Measurements from ENCODE around the gene LDHAL6A. TPM values are rescaled to one million over a fixed set of nuclear protein-coding genes. Genes with fewer than 3 reads are reported as not detected.

LDHAL6A gene
- total and polyA plus RNA-seq, 2 of the 13 experiments (the other 11 are each of a cell fraction or from before 2014, with no cell fraction given), result not detected

DNA sequence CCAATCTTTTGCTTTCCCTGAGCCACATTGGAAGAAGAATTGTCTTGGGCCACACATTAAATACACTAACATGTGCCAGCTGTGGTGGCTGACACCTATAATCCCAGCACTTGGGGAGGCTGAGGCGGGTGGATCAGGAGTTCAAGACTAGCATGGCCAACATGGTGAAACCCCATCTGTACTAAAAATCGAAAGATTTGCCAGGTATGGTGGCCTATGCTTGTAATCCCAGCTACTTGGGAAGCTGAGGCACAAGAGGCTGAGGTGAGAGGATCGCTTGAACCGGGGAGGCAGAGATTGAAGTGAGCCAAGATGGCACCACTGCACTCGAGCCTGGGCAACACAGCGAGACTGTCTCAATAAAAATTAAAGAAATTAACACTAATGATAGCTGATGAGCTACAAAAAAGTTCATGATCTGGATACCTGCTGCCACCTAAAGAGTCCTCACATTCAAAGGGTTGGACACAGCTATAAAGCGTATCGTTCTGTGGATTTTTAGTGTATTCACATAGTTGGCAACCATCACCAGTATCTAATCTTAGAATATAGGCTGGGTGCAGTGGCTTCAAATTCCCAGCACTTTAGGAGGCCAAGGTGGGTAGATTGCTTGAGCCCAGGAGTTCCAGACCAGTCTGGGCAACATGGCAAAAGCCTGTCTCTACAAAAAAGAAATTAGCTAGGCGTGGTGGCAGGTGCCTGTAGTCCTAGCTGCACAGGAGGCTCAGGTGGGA lies 46.9 kb upstream of the LDHAL6A start (continued):
- TF ChIP-seq, protein P1, sequence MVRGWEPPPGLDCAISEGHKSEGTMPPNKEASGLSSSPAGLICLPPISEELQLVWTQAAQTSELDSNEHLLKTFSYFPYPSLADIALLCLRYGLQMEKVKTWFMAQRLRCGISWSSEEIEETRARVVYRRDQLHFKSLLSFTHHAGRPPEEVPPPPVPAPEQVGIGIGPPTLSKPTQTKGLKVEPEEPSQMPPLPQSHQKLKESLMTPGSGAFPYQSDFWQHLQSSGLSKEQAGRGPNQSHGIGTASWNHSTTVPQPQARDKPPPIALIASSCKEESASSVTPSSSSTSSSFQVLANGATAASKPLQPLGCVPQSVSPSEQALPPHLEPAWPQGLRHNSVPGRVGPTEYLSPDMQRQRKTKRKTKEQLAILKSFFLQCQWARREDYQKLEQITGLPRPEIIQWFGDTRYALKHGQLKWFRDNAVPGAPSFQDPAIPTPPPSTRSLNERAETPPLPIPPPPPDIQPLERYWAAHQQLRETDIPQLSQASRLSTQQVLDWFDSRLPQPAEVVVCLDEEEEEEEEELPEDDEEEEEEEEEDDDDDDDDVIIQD (CRISPR knock-in tag; IDR thresholded peaks at IDR 0.05; ENCODE audit: low read depth), result no peak
- no peak for TF ChIP-seq RELA (CRISPR knock-in tag; IDR thresholded peaks at IDR 0.05)
- no peak for TF ChIP-seq TAF15 (IDR thresholded peaks at IDR 0.05; ENCODE audit: low read depth, low read length, poor library complexity, severe bottlenecking)
- TF ChIP-seq ZNF569 (CRISPR knock-in tag; IDR thresholded peaks at IDR 0.05; ENCODE audit: borderline replicate concordance), result no peak
- TF ChIP-seq ZNF460 (CRISPR knock-in tag; IDR thresholded peaks at IDR 0.05; ENCODE audit: borderline replicate concordance), result peak; percentile 75
- no peak for TF ChIP-seq E2F2 (CRISPR knock-in tag; IDR thresholded peaks at IDR 0.05; ENCODE audit: borderline replicate concordance)
- no peak for TF ChIP-seq ZFP41 (CRISPR knock-in tag; IDR thresholded peaks at IDR 0.05; ENCODE audit: borderline replicate concordance)
- no peak for TF ChIP-seq PAXIP1 (CRISPR knock-in tag; conservative IDR thresholded peaks at IDR 0.05)
- no peak for TF ChIP-seq ZNF331 (CRISPR knock-in tag; IDR thresholded peaks at IDR 0.05)
- TF ChIP-seq, protein P2, sequence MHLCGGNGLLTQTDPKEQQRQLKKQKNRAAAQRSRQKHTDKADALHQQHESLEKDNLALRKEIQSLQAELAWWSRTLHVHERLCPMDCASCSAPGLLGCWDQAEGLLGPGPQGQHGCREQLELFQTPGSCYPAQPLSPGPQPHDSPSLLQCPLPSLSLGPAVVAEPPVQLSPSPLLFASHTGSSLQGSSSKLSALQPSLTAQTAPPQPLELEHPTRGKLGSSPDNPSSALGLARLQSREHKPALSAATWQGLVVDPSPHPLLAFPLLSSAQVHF (CRISPR knock-in tag; IDR thresholded peaks at IDR 0.05), result 0 out of 2 replicates have a peak, but pooled peaks have one; percentile 7
- TF ChIP-seq, protein P3, sequence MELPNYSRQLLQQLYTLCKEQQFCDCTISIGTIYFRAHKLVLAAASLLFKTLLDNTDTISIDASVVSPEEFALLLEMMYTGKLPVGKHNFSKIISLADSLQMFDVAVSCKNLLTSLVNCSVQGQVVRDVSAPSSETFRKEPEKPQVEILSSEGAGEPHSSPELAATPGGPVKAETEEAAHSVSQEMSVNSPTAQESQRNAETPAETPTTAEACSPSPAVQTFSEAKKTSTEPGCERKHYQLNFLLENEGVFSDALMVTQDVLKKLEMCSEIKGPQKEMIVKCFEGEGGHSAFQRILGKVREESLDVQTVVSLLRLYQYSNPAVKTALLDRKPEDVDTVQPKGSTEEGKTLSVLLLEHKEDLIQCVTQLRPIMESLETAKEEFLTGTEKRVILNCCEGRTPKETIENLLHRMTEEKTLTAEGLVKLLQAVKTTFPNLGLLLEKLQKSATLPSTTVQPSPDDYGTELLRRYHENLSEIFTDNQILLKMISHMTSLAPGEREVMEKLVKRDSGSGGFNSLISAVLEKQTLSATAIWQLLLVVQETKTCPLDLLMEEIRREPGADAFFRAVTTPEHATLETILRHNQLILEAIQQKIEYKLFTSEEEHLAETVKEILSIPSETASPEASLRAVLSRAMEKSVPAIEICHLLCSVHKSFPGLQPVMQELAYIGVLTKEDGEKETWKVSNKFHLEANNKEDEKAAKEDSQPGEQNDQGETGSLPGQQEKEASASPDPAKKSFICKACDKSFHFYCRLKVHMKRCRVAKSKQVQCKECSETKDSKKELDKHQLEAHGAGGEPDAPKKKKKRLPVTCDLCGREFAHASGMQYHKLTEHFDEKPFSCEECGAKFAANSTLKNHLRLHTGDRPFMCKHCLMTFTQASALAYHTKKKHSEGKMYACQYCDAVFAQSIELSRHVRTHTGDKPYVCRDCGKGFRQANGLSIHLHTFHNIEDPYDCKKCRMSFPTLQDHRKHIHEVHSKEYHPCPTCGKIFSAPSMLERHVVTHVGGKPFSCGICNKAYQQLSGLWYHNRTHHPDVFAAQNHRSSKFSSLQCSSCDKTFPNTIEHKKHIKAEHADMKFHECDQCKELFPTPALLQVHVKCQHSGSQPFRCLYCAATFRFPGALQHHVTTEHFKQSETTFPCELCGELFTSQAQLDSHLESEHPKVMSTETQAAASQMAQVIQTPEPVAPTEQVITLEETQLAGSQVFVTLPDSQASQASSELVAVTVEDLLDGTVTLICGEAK (IDR thresholded peaks at IDR 0.05), result no peak
- TF ChIP-seq, protein P3 (CRISPR knock-in tag; IDR thresholded peaks at IDR 0.05), result no peak

Data from HepG2 (cell line).